ENCODE measurements around the gene ZEB1. TPM values are rescaled to one million over a fixed set of nuclear protein-coding genes. Genes with fewer than 3 reads are reported as not detected.

Gene ZEB1
- total and polyA plus RNA-seq, 2 of the 8 experiments (the other 6 are each of a cell fraction or from before 2014, with no cell fraction given) = 0.08 to 0.15 TPM

DNA sequence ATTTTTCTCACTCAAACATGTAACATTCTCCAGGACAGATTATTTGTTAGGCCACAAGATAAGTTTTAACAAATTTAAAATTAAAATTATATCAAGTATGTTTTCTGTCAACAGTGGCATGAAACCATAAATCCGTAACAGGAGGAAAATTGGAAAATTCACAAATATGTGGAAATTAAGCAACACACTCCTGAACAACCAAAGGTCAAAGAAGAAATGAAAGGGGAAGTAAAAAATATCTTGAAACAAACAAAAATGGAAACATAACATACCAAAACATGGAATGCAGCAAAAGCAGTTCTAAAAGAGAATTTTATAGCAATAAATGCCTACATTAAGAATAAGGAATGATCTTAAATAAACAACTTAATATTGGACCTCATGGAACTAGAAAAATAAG is 147.3 kb downstream of the ZEB1 start:
- H4K20me1 ChIP-seq (replicated peaks in 1 of 2; ENCODE audit: control insufficient read depth in 1 of 2, insufficient read depth in 2 of 2, low read length in 2 of 2) = no peaks in the 10 kb centered on the region
- DNase-seq (ENCODE audit: low read depth in 1 of 2, low spot score in 2 of 2) (no peak), FAIRE-seq (no peak)
- no peaks in the 10 kb centered on the region for H3K27me3 ChIP-seq (replicated peaks in 1 of 4; ENCODE audit: control insufficient read depth in 3 of 4, extremely low read depth in 1 of 4, insufficient read depth in 3 of 4, low read length in 3 of 4)
- no peak overlapping the region for H3K23ac ChIP-seq (ENCODE audit: insufficient read length)
- H4K5ac ChIP-seq (ENCODE audit: insufficient read length, low read depth, low read length) = no peak overlapping the region
- H2BK20ac ChIP-seq (ENCODE audit: low read length) = no peak overlapping the region
- H3K18ac ChIP-seq (ENCODE audit: extremely low read depth, low read length) = no peak overlapping the region
- H4K91ac ChIP-seq (replicated peaks; ENCODE audit: insufficient read length, low read length) = no peak overlapping the region
- H2AK5ac ChIP-seq (ENCODE audit: low read depth, low read length) = no peak overlapping the region
- no peak overlapping the region for H3K4ac ChIP-seq (replicated peaks; ENCODE audit: insufficient read length, low read depth, low read length)
- H4K8ac ChIP-seq (ENCODE audit: extremely low read depth, insufficient read depth, low read length) = no peak overlapping the region
- H3K27ac ChIP-seq (ENCODE audit: low read depth, low read length) = no peak overlapping the region
- no peak overlapping the region for H2AFZ ChIP-seq (ENCODE audit: low read length)
- TF ChIP-seq SIX5 (IDR thresholded peaks at IDR 0.05; ENCODE audit: low read depth, low read length) = no peak
- TF ChIP-seq PHF8 (conservative IDR thresholded peaks at IDR 0.05; ENCODE audit: low read depth, low read length) = no peak
- no peak for TF ChIP-seq POU5F1 (IDR thresholded peaks at IDR 0.05; ENCODE audit: low read depth, low read length)
- H2BK120ac ChIP-seq (replicated peaks; ENCODE audit: low read depth, low read length) = no peak overlapping the region
- H3K9me3 ChIP-seq (ENCODE audit: insufficient read depth in 2 of 2, low read depth in 1 of 2, low read length in 1 of 2) = no peaks in the 10 kb centered on the region; a peak in 1 of 4 replicates
- H3K9ac ChIP-seq (replicated peaks in 1 of 4; ENCODE audit: extremely low read depth in 1 of 4, low read depth in 3 of 4, low read length in 3 of 4) = no peak overlapping the region
- no peak overlapping the region for H3K4me3 ChIP-seq (ENCODE audit: extremely low read depth in 1 of 4, insufficient read depth in 2 of 4, low read depth in 3 of 4, low read length in 4 of 4)
- H3K79me1 ChIP-seq (ENCODE audit: low read depth, low read length) = no peaks in the 10 kb centered on the region
- H3K4me1 ChIP-seq (replicated peaks in 1 of 4; ENCODE audit: control insufficient read depth in 3 of 4, insufficient read depth in 4 of 4, low read length in 3 of 4) = no peaks in the 10 kb centered on the region; a peak in 2 of 7 replicates
- no peak overlapping the region for H3K56ac ChIP-seq (replicated peaks; ENCODE audit: insufficient read length, low read depth, low read length)
- H3K14ac ChIP-seq (ENCODE audit: insufficient read length) = no peak overlapping the region
- H3K4me2 ChIP-seq (ENCODE audit: insufficient read depth in 1 of 2, low read depth in 2 of 2, low read length in 2 of 2) = no peak overlapping the region
- H2BK5ac ChIP-seq (ENCODE audit: low read depth, low read length) = no peak overlapping the region
- ChIA-PET POLR2A (ENCODE audit: partially characterized antibody) (no interaction called here), CTCF (ENCODE audit: partially characterized antibody) (interaction anchor here (0.9 kb wide), 1 partner anchor 321 kb away, joined by 3 read pairs; no protein-coding TSS in a partner anchor)
- WGBS, 2 experiments (ENCODE audit: extremely low coverage in 1 of 2, insufficient coverage in 1 of 2, insufficient read length in 1 of 2, insufficient replicate concordance in 2 of 2, low coverage in 1 of 2, low lambda C conversion rate in 2 of 2, missing lambda C conversion rate in 1 of 2) = 40% methylated on average over 1 of the region's 1 CpG; no CpG with 5 or more reads in 1 of the 2 experiments
- no peaks in the 10 kb centered on the region for H3K79me2 ChIP-seq (ENCODE audit: control insufficient read depth in 1 of 2, insufficient read depth in 2 of 2, low read length in 2 of 2)
- no peak overlapping the region for H2BK15ac ChIP-seq (ENCODE audit: low read length)
- H3K23me2 ChIP-seq (ENCODE audit: low read depth, low read length) = no peaks in the 10 kb centered on the region
- H2BK12ac ChIP-seq (ENCODE audit: low read depth, low read length) = no peak overlapping the region
- H3K36me3 ChIP-seq (ENCODE audit: control insufficient read depth in 2 of 4, insufficient read depth in 4 of 4, low read length in 3 of 4) = no peaks in the 10 kb centered on the region
